ENCODE data around the gene DDX1. TPM values are rescaled to one million over a fixed set of nuclear protein-coding genes. Genes with fewer than 3 reads are reported as not detected.

Gene DDX1
- total RNA-seq, 2 experiments from 2014 or later, result 70.2 to 72.1 TPM

DNA sequence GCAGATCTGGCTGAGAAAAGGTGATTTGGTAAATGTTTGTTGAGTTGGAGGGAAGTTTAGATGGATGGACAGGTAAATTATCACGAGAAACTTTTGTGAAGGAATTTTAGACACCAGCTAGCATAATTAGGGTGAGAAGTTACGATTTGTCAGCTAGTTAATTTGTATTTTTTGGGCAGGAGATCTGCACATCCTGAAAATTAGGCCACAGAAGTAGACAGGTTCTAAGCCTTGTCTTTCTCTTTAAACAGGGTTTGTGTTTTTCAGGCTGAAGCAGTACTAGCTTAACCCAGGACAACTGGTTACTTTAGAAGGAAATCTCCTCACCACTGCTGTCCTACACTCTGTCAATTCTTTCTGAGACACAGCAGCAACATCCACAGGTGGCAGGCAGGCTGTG lies 49.1 kb downstream of the DDX1 start:
- H3K36me3 Mint-ChIP-seq (ENCODE audit: low read depth), result peaks cover 34% of the 10 kb centered on the region
- ChIA-PET CTCF (no interaction called here), POLR2A (no interaction called here)
- H3K4me1 Mint-ChIP-seq (ENCODE audit: low read depth), result peaks cover 4% of the 10 kb centered on the region
- ATAC-seq, result no peak
- no peak overlapping the region for H3K27ac Mint-ChIP-seq
- no peak for DNase-seq
- peaks cover 6% of the 10 kb centered on the region for H3K9me3 Mint-ChIP-seq (ENCODE audit: insufficient read depth)
- no peak overlapping the region for H3K4me3 Mint-ChIP-seq
- no peaks in the 10 kb centered on the region for H3K27me3 Mint-ChIP-seq (ENCODE audit: low read depth)

- ATAC-seq, result no peak
- Mint-ChIP-seq H3K36me3 (ENCODE audit: low read depth) (peaks cover 34% of the 10 kb centered on the region), H3K27ac (no peak overlapping the region), H3K4me1 (ENCODE audit: low read depth) (peaks cover 4% of the 10 kb centered on the region), H3K4me3 (no peak overlapping the region), H3K9me3 (ENCODE audit: insufficient read depth) (peaks cover 6% of the 10 kb centered on the region), H3K27me3 (ENCODE audit: low read depth) (no peaks in the 10 kb centered on the region)
- POLR2A ChIA-PET, result no interaction called here
- no peak for DNase-seq
- CTCF ChIA-PET, result no interaction called here
These were observed 49.9 kb downstream of the DDX1 start for GRCh38 chr2:15641530-15641982.

DNA sequence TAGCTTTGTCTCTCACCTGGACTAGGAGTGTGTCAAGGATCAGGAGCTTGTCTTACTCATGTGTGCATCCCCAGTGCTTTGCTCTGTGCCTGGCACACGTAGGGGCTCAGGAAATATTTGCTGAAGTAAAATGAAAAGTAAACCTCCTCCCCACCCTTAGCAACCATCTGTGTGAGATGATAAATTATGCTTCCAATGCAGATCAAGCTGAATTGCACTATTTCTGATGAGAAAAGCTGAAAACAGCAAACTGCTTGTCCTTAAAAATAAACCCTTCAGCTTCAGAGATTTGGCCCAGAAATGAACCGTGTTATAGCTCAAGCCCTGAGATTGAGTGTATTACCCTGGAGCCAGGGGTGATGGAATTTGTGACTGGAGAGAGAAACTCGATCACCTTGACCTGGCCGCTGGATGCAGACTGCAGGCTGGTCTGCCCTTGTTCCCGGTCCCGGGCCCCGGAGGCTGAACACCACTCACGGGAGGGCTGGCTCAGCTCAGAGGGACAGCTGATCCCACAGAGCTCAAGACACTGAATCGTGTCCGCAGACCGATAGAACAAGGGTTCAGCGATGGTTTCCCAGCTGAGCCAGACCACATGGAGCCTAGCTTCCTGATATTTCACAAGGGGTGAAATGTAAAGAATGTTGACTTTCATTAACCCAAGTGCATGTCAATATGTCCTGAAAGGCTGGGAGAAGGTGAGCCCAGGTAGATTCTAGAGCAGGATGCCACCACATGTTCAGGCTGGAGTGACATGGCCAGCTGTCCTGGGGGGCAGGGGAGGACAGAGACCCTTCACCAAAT lies 50.5 kb downstream of the DDX1 start:
- peaks cover 3% of the 10 kb centered on the region for H3K4me1 Mint-ChIP-seq (ENCODE audit: low read depth)
- H3K27ac Mint-ChIP-seq, result no peak overlapping the region
- POLR2A ChIA-PET, result no interaction called here

DNA sequence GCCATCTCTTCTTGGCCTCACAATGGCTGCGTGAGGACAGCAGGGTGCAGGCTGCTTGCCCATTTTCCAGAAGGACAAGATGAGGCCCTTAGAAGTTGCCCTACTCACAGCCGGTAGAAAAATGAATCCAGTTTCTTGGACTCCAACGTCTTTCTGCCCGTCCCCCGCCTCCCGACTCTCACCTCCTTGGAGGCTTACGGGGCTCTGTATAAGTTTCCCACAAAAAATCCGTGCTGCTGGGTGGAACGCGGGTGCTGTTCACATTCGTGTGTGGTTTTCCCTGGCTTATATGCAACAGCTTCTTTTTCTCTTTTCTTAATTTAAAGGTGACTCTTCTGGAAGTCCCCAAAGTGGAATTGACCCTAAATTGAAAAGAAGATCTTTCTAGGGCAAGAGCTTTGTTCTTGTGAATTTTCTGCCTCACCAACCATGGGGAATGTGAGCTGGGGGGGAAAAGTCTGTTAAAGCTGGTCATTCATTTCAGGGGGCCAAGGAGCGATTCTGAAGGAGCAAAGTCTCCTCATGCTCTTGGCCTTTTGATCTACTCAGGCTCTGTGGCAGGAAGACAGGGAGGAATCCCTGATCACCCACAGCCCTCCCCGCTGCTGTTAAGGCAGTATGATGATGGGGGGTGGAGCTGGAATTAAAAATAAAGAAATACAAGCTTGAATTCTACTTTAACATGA lies 51.3 kb downstream of the DDX1 start:
- ATAC-seq, result no peak
- H3K27ac Mint-ChIP-seq, result no peak overlapping the region

More for the DNA sequence above, 50.5 kb downstream of the DDX1 start:
- Mint-ChIP-seq H3K4me3 (no peak overlapping the region), H3K27me3 (ENCODE audit: low read depth) (no peaks in the 10 kb centered on the region), H3K9me3 (ENCODE audit: insufficient read depth) (peaks cover 6% of the 10 kb centered on the region), H3K36me3 (ENCODE audit: low read depth) (peaks cover 33% of the 10 kb centered on the region)
- no peak for ATAC-seq
- DNase-seq, result no peak
- CTCF ChIA-PET, result no interaction called here

DNA sequence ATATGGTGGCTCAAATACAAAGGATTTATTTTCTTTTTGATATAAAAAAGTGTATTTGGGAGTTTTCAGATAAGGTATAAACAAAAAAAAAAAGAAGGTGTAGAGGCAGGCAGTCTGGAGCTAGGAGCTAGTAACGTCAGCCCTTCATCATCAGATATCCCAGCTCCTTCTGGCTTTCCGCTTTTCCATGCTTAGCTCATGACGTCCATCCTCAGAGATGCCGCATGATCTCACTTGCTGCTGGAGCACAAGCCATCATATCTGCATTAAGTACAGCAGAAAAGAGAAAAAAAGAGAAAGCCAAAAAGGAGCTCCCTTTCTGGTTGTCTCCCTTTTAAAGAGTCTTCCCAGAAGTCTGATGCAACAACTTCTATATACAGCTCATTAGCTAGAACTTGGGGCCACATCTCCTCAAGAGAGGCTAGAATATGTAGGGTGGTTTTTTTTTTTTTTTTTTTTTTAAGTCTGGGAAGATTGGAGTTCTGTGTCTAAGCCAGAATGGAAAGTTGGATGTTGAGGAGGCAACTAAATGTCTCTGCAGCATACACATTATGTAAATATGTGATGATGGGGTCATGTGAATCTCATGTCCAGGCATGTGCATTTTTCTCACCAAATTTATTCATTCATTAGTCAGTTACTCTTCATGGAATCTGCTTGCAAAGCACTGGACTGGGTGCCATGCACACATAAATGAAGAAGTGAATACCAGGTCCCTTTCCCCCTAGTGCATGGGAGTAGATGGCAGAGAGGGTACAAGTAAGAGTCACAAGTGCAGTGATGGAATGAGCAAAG lies 52.3 kb downstream of the DDX1 start:
- H3K4me1 Mint-ChIP-seq (ENCODE audit: low read depth), result no peaks in the 10 kb centered on the region
- H3K27ac Mint-ChIP-seq, result no peak overlapping the region
- DNase-seq (no peak), ATAC-seq (no peak)
- H3K36me3 Mint-ChIP-seq (ENCODE audit: low read depth), result peaks cover 23% of the 10 kb centered on the region
- no peak overlapping the region for H3K4me3 Mint-ChIP-seq
- H3K27me3 Mint-ChIP-seq (ENCODE audit: low read depth), result no peaks in the 10 kb centered on the region
- POLR2A ChIA-PET, result no interaction called here
- peaks cover 6% of the 10 kb centered on the region for H3K9me3 Mint-ChIP-seq (ENCODE audit: insufficient read depth)
- CTCF ChIA-PET, result no interaction called here

More for the DNA sequence above, 51.3 kb downstream of the DDX1 start:
- ChIA-PET POLR2A (no interaction called here), CTCF (no interaction called here)
- H3K4me1 Mint-ChIP-seq (ENCODE audit: low read depth), result no peaks in the 10 kb centered on the region
- H3K9me3 Mint-ChIP-seq (ENCODE audit: insufficient read depth), result peaks cover 6% of the 10 kb centered on the region
- no peak for DNase-seq
- H3K27me3 Mint-ChIP-seq (ENCODE audit: low read depth), result no peaks in the 10 kb centered on the region
- H3K4me3 Mint-ChIP-seq, result no peak overlapping the region
- peaks cover 28% of the 10 kb centered on the region for H3K36me3 Mint-ChIP-seq (ENCODE audit: low read depth)

GRCh38 chr2:15645300-15645699 lies 53.6 kb downstream of the DDX1 start:
- Mint-ChIP-seq H3K36me3 (ENCODE audit: low read depth) (peaks cover 13% of the 10 kb centered on the region), H3K4me3 (no peak overlapping the region), H3K27ac (no peak overlapping the region), H3K9me3 (ENCODE audit: insufficient read depth) (peaks cover 6% of the 10 kb centered on the region), H3K27me3 (ENCODE audit: low read depth) (no peaks in the 10 kb centered on the region), H3K4me1 (ENCODE audit: low read depth) (no peaks in the 10 kb centered on the region)
- ATAC-seq (no peak), DNase-seq (no peak)
- CTCF ChIA-PET, result no interaction called here
- POLR2A ChIA-PET, result no interaction called here

DNA sequence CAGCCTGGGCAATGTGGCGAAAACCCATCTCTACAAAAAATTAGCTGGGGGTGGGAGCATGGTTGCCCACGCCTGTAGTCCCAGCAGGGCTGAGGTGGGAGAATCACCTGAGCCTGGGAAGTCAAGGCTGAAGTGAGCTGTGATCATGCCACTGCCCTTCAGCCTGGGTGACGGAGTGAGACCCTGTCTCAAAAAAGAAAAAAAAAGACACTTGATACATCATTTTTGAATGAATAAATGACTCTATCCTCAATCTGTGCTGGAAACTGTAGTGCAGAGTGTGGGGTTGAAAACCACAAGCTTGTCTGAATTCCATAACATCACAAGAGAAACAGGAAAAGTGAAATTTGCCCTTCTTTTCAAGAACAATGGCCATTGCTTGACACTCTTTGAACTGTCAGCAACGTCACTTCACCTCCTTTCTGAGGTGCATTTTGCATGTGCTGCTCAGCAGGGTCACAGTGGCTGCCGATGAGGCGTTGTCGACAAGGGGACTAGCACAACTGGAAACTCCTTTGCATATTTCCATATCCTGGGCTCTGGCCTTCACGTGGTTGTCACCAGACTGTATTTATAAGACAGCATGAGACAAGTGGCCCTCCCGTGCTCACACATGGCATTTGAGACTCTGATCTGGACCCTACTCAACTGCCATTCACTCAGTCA lies 54.2 kb downstream of the DDX1 start:
- Mint-ChIP-seq H3K4me1 (ENCODE audit: low read depth) (no peaks in the 10 kb centered on the region), H3K27ac (no peak overlapping the region), H3K9me3 (ENCODE audit: insufficient read depth) (peaks cover 6% of the 10 kb centered on the region), H3K36me3 (ENCODE audit: low read depth) (peaks cover 9% of the 10 kb centered on the region), H3K27me3 (ENCODE audit: low read depth) (no peaks in the 10 kb centered on the region), H3K4me3 (no peak overlapping the region)
- POLR2A ChIA-PET, result no interaction called here
- no peak for DNase-seq
- ATAC-seq, result no peak
- CTCF ChIA-PET, result no interaction called here

DNA sequence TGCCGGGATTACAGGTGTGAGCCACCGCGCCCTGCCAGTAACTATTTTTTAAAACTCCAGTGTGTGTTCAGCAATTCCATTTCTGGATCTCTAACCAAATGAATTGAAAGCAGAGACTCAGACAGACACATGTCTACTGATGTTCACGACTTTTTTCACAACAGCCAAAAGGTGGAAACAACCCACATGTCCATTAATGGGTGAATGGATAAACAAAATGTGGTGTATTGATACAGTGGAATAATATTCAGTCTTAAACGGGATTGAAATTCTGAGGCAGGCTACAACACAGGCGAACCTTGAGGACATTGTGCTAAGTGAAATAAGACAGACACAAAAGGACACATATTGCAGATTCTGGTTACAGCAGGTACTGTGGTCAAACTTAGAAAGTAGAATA lies 55.0 kb downstream of the DDX1 start:
- ChIA-PET POLR2A (no interaction called here), CTCF (no interaction called here)
- Mint-ChIP-seq H3K4me3 (no peak overlapping the region), H3K27ac (no peak overlapping the region), H3K9me3 (ENCODE audit: insufficient read depth) (no peaks in the 10 kb centered on the region), H3K27me3 (ENCODE audit: low read depth) (no peaks in the 10 kb centered on the region), H3K36me3 (ENCODE audit: low read depth) (peaks cover 2% of the 10 kb centered on the region), H3K4me1 (ENCODE audit: low read depth) (no peaks in the 10 kb centered on the region)
- ATAC-seq, result no peak
- DNase-seq, result no peak

DNA sequence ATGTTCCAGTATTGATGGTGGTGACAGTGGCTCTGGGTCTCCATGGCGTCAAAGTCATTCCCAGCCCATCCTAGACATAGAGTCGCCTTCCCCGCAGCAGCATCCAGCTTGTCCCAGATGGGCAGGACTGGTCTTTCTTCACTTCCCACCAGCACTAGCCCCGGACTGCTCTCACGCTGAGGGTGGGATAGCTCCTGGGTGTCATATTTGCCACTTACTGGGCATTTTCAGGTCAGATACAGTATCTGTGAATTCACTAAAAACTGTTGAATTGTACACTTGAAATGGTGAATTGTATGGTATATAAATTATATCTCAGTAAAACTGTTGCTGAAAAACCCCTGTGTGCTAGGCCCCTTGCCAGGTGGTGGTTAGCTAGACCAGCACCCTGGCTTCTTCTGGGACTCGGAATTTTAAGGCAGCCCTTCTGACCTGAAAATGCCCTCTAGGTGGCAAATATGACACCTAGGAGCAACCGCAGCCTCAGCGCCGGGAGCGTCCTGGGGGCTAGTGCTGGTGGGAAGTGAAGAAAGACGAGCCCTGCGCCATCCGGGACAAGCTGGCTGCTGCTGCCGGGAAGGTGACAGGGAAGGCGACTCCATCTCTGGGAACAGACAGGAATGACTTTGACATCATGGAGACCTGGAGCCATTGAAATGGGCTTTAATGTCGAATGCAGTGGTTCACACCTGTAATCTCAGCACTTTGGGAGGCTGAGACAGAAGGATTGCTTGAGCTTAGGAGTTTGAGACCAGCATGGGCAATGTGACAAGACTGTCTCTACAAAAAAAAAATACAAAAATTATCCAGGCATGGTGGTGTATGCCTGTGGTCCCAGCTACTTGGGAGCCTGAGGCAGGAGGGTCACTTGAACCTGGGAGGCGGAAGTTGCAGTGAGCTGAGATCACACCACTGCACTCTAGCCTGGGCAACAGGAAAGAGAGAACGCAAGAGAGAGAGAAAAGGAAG lies 56.2 kb downstream of the DDX1 start:
- ChIA-PET CTCF (no interaction called here), POLR2A (no interaction called here)

GRCh38 chr2:15648593-15649525 lies 57.2 kb downstream of the DDX1 start:
- Mint-ChIP-seq H3K4me1 (ENCODE audit: low read depth) (no peaks in the 10 kb centered on the region), H3K4me3 (no peak overlapping the region), H3K9me3 (ENCODE audit: insufficient read depth) (no peaks in the 10 kb centered on the region), H3K36me3 (ENCODE audit: low read depth) (no peaks in the 10 kb centered on the region), H3K27me3 (ENCODE audit: low read depth) (no peaks in the 10 kb centered on the region), H3K27ac (no peak overlapping the region)
- CTCF ChIA-PET, result no interaction called here
- POLR2A ChIA-PET, result no interaction called here
- no peak for ATAC-seq
- no peak for DNase-seq

More for the DNA sequence above, 56.2 kb downstream of the DDX1 start:
- Mint-ChIP-seq H3K4me1 (ENCODE audit: low read depth) (no peaks in the 10 kb centered on the region), H3K36me3 (ENCODE audit: low read depth) (no peaks in the 10 kb centered on the region), H3K9me3 (ENCODE audit: insufficient read depth) (no peaks in the 10 kb centered on the region), H3K4me3 (no peak overlapping the region), H3K27me3 (ENCODE audit: low read depth) (no peaks in the 10 kb centered on the region), H3K27ac (no peak overlapping the region)
- DNase-seq (no peak), ATAC-seq (no peak)
